SU-DHL-6 (cell line): Measurements from ENCODE around the gene SGK1.

ENCODE experiments used
- H2AFZ ChIP-seq: fragments of 200-600 bp; sonication (generic); 2 replicates; pipeline ENCODE4 v1.6.1; 2014; ENCODE audit warnings: low read depth, mild to moderate bottlenecking, moderate library complexity, mixed read lengths, antibody characterized with exemption, low read length; ENCODE audit not compliant: severe bottlenecking
- H3F3A ChIP-seq: fragments of 200-600 bp; shearing (Covaris generic); 2 replicates; pipeline ENCODE4 v1.6.0; 2016; ENCODE audit warnings: antibody characterized with exemption, mild to moderate bottlenecking; ENCODE audit not compliant: insufficient read depth
- H3K27ac ChIP-seq: fragments of 200-600 bp; sonication (generic); 2 replicates; pipeline ENCODE4 v1.5.1; 2016; ENCODE audit warnings: low read depth, mild to moderate bottlenecking, low read length, moderate library complexity, mixed read lengths
- H3K27me3 ChIP-seq: fragments of 200-600 bp; sonication (generic), shearing (Covaris generic); 2 replicates; pipeline ENCODE4 v1.6.0; 2014; ENCODE audit warnings: mild to moderate bottlenecking, low read length
- H3K36me3 ChIP-seq: fragments of 200-600 bp; sonication (generic); 2 replicates; pipeline ENCODE4 v1.6.1; 2014; ENCODE audit warnings: mild to moderate bottlenecking, low read length, mixed read lengths
- H3K4me2 ChIP-seq: fragments of 300-600, 200-600 bp; shearing (Covaris generic), sonication (generic); 2 replicates; pipeline ENCODE4 v1.6.0; 2014; ENCODE audit warnings: low read length, low read depth, mild to moderate bottlenecking; ENCODE audit not compliant: poor library complexity, severe bottlenecking
- H3K4me3 ChIP-seq: fragments of 200-600 bp; sonication (generic); 2 replicates; pipeline ENCODE4 v1.5.1; 2014; ENCODE audit warnings: antibody characterized with exemption, low read length, mild to moderate bottlenecking, mixed read lengths; ENCODE audit not compliant: insufficient read depth, poor library complexity, severe bottlenecking
- H3K79me2 ChIP-seq: fragments of 200-600 bp; sonication (generic); 2 replicates; pipeline ENCODE4 v1.6.1; 2014; ENCODE audit warnings: mild to moderate bottlenecking, low read length, moderate library complexity; ENCODE audit not compliant: insufficient read depth
- H3K9ac ChIP-seq: fragments of 200-600 bp; sonication (generic); 2 replicates; pipeline ENCODE4 v1.7.0; 2014; ENCODE audit warnings: mild to moderate bottlenecking, low read length
- H3K9me2 ChIP-seq: fragments of 200-600 bp; sonication (generic); replicated peaks from 2 replicates; pipeline ENCODE4 v1.6.1; 2014; ENCODE audit warnings: low read length; ENCODE audit not compliant: insufficient read depth
- H3K9me3 ChIP-seq: fragments of 200-600 bp; sonication (generic); 2 replicates; pipeline ENCODE4 v1.6.1; 2014; ENCODE audit warnings: low read length, mixed read lengths; ENCODE audit not compliant: insufficient read depth
- H4K20me1 ChIP-seq: fragments of 200-600 bp; sonication (generic); 2 replicates; pipeline ENCODE4 v1.6.1; 2014; ENCODE audit warnings: low read depth, mild to moderate bottlenecking, antibody characterized with exemption, low read length, moderate library complexity, mixed read lengths
- EZH2phosphoT487 ChIP-seq: fragments of 200-600 bp; sonication (generic), shearing (Covaris generic); conservative IDR thresholded peaks from 2 replicates; pipeline ENCODE4 v1.6.1; 2018; ENCODE audit warnings: mild to moderate bottlenecking, antibody characterized with exemption, low read length, moderate library complexity, mixed read lengths
- TF ChIP-seq, protein P1 (sequence below): fragments of 200-600 bp; sonication (generic); IDR thresholded peaks from one replicate; pipeline ENCODE4 v1.5.1; 2017; ENCODE audit warnings: antibody characterized with exemption, mild to moderate bottlenecking, low read length, moderate library complexity; ENCODE audit not compliant: insufficient read depth, poor library complexity, severe bottlenecking

The SGK1 gene

DNA sequence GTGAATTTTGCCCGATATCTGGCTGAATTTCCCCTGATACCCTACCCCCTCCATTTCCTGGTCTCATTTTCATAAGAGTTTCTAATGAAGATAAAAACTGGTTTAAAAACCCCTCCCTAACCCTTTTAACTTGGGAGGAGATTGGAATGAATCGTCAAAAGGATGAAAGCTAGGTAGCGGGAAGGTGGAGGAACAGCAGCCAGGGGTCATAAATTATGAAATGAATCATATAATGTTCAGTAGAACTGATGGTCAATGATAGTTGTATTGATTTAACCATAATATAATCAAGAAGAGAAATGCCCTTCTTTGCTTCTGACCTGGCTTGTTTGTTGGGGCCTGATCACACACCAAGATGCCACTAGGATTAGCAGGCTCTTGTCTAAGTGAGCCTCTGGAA lies 38.5 kb upstream of the SGK1 start:
- Histone ChIP-seq H3K79me2 (no peaks in the 10 kb centered on the region), H3K9ac (no peak overlapping the region), H3K9me2 (no peaks in the 10 kb centered on the region), H3F3A (no peaks in the 10 kb centered on the region), H3K9me3 (peaks cover 8% of the 10 kb centered on the region; the same call in 1 of the 2 replicates), H4K20me1 (no peaks in the 10 kb centered on the region), H3K27me3 (no peaks in the 10 kb centered on the region), H2AFZ (no peak overlapping the region), H3K4me3 (no peak overlapping the region), H3K4me2 (no peak overlapping the region), H3K27ac (no peak overlapping the region), H3K36me3 (no peaks in the 10 kb centered on the region)
- TF ChIP-seq, protein P1, sequence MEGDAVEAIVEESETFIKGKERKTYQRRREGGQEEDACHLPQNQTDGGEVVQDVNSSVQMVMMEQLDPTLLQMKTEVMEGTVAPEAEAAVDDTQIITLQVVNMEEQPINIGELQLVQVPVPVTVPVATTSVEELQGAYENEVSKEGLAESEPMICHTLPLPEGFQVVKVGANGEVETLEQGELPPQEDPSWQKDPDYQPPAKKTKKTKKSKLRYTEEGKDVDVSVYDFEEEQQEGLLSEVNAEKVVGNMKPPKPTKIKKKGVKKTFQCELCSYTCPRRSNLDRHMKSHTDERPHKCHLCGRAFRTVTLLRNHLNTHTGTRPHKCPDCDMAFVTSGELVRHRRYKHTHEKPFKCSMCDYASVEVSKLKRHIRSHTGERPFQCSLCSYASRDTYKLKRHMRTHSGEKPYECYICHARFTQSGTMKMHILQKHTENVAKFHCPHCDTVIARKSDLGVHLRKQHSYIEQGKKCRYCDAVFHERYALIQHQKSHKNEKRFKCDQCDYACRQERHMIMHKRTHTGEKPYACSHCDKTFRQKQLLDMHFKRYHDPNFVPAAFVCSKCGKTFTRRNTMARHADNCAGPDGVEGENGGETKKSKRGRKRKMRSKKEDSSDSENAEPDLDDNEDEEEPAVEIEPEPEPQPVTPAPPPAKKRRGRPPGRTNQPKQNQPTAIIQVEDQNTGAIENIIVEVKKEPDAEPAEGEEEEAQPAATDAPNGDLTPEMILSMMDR: no peak
- no peak for TF ChIP-seq EZH2phosphoT487

DNA sequence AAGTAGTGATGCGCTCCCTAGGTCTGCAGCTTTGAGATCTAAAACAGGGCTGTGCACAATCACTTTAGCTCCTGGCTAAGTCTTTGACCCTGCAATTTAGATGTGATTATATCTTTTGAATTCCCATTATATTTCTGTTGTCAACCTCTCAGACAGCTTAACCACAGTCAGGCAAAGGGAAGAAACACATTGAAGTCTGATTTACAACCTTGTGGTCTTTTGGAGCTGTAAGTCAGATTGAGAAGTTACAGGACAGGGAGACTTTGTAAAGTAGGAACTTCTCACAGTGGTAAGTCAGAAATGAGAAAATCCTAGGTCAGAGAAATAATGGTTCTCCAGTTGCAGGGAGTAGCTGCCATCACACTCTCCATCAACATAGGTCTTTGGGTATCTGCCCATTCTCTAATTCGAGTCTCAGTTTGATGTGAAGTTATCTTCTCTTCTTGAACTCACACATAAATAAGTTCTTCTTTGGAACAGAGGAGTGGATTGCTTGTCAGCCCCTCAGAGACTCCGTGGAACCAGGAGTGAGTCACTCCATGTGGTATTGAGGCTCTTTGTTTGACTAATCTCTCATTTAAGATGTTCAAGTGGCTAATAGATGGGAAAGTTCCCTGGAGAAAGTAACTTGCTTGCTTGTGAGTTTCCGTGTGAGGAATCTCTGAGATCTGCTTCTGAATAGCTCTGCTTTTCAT lies 35.0 kb upstream of the SGK1 start:
- Histone ChIP-seq H3K4me2 (no peak overlapping the region), H4K20me1 (no peaks in the 10 kb centered on the region), H3K27ac (no peak overlapping the region), H3K9ac (no peak overlapping the region), H3K9me3 (peaks cover 8% of the 10 kb centered on the region; the same call in 1 of the 2 replicates), H2AFZ (no peak overlapping the region), H3K4me3 (no peak overlapping the region), H3K27me3 (no peaks in the 10 kb centered on the region), H3F3A (no peaks in the 10 kb centered on the region), H3K9me2 (no peaks in the 10 kb centered on the region), H3K36me3 (no peaks in the 10 kb centered on the region), H3K79me2 (no peaks in the 10 kb centered on the region)
- no peak for TF ChIP-seq EZH2phosphoT487
- TF ChIP-seq, protein P1: no peak

DNA sequence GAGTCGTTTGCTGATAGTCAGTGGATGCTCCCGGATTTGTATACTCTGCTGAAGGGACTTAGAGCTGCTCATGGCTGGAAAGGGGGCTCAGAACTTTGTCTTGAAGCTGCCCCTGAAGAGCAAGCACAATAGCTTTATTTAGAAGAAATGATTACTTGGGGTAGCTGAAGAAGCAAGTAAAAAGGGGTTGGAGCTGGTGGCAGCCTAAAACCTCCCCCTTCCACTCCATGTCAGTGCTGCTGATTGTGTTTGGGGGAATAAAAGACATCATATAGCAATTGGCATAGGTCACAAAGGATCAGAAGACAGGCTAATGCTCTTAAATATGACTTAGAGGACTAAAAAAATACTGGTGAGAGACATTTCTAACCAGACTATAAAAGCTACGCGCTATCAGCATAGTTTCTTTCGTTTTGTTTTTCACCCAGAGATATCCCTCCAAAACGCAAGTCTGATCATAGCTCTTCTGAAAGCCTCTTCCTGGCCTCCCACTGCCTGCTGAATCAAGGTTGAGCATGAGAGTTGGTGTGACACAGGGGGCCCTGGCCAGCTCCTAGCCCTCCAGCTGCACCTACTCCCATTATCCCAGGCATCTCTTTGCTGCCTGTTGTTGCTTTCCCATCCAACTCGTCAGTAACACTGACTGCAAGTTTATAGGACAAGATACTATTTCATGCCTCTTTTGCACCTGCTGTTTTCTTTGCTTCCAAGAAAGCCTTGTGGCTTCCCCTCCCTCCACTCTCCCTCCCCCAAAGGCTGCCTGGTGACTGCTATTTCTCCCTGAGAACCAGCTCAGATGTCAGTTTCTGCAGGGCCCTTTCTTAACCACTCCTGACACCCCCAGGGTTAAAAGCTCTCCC lies 33.9 kb upstream of the SGK1 start:
- Histone ChIP-seq H3K4me3 (no peak overlapping the region), H3K79me2 (no peaks in the 10 kb centered on the region), H4K20me1 (no peaks in the 10 kb centered on the region), H3K36me3 (no peaks in the 10 kb centered on the region), H3F3A (no peaks in the 10 kb centered on the region), H3K9me2 (no peaks in the 10 kb centered on the region), H3K4me2 (no peak overlapping the region), H3K9ac (no peak overlapping the region), H3K9me3 (peaks cover 8% of the 10 kb centered on the region; the same call in 1 of the 2 replicates), H3K27me3 (no peaks in the 10 kb centered on the region), H3K27ac (no peak overlapping the region), H2AFZ (peak overlapping the region; percentile 34)
- TF ChIP-seq, protein P1: no peak
- TF ChIP-seq EZH2phosphoT487: no peak
